DOHH2 (cell line): ENCODE results near the gene CX3CL1.

Source experiments
- CTCF ChIP-seq: fragments of 200-600 bp; sonication (generic); IDR thresholded peaks from one replicate; pipeline ENCODE4 v1.5.1; 2014; ENCODE audit warnings: antibody characterized with exemption, mild to moderate bottlenecking, low read depth, low read length; ENCODE audit not compliant: poor library complexity, severe bottlenecking
- EZH2phosphoT487 ChIP-seq: fragments of 200-600 bp; sonication (generic); IDR thresholded peaks from 2 replicates; pipeline ENCODE4 v1.6.1; 2017; ENCODE audit warnings: borderline replicate concordance, mild to moderate bottlenecking, antibody characterized with exemption, low read length, moderate library complexity, mixed read lengths

DNA sequence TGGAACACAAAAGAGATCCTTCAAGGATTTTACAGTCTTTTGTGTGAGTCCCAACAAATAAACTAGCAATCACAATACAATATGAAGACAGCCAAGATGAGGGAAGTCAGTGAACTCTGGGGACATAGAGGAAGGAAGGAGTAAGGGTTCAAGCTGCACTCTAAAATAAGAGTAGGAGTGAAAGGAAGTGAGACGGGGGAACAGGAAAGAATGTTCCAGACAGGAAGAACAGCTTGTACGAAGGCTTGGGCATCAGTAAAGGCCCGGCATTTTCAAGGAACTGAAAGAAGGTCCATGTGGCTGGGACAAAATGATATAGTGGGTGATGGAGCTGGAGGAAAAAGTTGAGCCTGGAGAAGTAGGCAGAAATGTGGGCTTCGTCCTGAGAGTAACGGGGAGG lies 36.8 kb downstream of the CX3CL1 start:
- TF ChIP-seq CTCF (no peak), EZH2phosphoT487 (no peak)
